GM19468 (cell line): ENCODE data around the gene DNAH12.
"Not testable (repeated sequence)": the region's sequence is repeated elsewhere in the genome, so short reads cannot be mapped to it uniquely, and the experiment has no call there.

Source experiments
- ATAC-seq: cut with Tn5 transposase; IDR thresholded peaks from one replicate; pipeline ENCODE4 v1.9.1; 2021; ENCODE audit warnings: mild to moderate bottlenecking, moderate library complexity, moderate number of reproducible peaks; ENCODE audit not compliant: unreplicated experiment; ENCODE audit errors: extremely low read depth

DNAH12 gene

GRCh38 chr3:57420001-57420400 lies 124.1 kb downstream of the DNAH12 start:
- ATAC-seq = no peak

- no peak for ATAC-seq
These were observed 132.4 kb downstream of the DNAH12 start for GRCh38 chr3:57411715-57412114.

- ATAC-seq = no peak
These were observed 134.7 kb downstream of the DNAH12 start for GRCh38 chr3:57409471-57409870.

- no peak for ATAC-seq
These were observed 141.5 kb downstream of the DNAH12 start for GRCh38 chr3:57402675-57403074.

DNA sequence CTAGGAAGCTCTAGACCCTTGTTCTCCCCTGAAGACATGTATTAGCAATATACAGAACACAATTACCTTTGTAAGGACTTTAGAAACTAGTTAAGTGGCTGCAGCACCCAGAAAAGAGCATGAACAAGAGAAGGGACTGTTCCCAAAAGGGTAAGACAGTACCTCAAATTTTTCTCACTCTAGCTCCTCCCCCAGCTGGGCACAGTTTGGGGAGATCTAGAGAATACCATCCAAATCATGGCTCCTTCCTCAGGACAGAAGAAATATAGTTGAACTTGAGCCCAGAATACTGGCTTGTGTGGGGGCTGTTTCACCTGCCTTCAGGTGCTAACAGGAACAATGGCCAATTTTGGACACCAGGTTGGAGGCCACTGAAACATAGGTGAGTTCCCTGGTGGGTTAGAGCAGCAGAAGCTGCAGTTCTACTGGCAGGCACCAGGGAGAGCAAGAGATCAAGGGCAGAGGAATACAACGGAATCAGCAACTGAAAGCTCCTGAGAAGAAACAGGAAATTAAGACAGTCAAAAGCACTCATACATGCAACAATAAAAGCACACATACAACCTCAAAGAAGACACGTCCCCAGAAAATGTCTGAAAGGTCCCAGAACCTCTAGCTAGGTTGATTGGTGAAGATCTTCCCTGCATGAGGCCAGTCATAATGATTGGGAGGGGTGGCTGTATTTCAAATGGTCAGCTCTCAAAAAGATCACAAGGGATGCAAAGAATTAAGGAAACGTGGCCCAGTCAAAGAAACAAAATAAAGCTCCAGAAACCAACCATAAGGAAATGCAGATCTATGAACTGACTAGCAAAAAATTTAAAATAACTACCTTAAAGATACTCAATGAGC lies 146.7 kb downstream of the DNAH12 start:
- peak; percentile 83 for ATAC-seq

- no peak for ATAC-seq
These were observed 150.2 kb downstream of the DNAH12 start for GRCh38 chr3:57393977-57394376.

DNA sequence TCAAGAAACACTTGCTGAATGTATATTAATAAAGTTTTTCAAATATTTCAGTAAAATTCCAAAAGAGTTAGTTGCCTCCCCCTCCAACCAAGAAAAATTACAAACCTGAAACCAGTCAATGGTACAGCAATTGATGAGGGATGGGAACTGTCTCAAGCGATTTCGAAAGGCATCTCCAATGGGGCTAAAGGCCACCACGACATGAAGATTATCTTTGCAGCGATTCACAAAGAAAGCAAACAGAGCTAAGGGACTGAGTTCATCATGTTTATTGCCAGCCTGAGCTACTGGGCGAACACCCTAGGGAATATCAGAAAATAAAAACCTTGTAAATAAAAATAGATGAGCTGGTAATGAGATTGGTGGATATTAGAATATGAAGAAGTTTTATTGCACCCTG lies 152.4 kb downstream of the DNAH12 start:
- no peak for ATAC-seq

DNA sequence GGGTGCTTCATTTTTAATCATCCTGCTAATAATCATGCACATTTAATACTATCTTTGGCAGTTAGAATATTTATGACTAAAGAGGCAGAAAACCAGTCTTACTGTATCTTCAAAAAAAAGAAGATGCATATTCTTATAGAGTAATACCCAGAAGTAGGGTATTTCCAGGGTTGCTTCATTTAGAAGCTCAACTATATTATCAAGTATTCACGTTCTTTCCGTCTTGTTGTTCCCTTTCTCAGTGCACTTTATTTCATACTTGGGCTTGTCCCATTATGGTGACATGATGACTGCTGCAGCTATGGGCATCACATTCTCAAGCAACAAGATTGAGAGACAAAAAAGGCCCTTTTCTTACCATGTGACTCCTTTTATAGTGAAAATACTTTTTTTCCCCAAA lies 154.9 kb downstream of the DNAH12 start:
- ATAC-seq = no peak

DNA sequence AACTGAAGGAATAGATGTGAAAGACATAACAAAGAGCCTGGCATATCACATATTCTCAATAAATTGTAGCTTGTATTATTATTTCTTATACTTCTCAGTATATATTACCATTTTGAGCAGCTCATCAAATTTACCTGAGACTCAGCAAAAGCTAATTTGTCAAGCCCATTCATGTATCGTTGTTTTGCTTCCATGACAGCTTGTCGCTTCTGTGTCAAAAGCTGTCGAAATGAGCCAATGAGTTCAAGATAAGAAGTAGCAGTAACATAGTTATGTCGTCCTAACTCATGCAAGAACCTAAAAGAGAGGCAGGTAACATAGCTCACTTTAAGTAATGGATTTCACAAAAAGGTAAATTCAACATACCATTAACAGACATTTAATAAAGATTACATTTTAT lies 157.8 kb downstream of the DNAH12 start:
- no peak for ATAC-seq

DNA sequence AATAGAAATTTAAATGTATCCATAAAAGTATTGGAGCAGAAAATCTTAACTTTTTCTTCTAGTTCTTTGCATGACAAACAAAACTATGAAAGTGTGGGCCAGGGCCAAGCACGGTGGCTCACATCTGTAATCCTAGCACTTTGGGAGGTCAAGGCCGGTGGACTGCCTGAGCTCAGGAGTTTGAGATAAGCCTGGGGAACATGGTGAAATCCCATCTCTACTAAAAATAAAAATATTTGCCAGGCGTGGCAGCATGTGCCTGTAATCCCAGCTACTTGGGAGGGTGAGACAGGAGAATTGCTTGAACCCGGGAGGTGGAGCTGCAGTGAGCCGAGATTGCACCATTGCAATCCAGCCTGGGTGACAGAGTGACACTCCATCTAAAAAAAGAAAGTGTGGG lies 158.6 kb downstream of the DNAH12 start:
- no peak for ATAC-seq

DNA sequence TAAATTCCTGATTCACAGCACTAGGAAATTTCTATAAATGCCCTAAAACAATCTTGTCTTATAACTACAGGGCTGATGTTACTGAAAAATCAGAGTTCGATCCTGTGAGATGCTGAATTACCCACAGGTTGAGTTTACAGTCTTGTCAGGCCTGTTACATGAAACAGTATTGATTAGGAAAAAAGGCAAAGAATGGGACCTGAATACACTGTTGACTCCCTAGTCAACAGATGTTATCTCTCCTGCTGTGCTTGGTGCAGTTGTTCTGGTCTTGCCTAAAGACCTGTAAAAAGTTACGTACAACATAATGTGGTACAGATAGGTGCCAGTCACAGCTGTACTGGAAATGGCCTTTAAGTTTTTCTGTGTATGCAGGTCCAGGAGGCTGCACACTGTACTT lies 160.3 kb downstream of the DNAH12 start:
- no peak for ATAC-seq

DNA sequence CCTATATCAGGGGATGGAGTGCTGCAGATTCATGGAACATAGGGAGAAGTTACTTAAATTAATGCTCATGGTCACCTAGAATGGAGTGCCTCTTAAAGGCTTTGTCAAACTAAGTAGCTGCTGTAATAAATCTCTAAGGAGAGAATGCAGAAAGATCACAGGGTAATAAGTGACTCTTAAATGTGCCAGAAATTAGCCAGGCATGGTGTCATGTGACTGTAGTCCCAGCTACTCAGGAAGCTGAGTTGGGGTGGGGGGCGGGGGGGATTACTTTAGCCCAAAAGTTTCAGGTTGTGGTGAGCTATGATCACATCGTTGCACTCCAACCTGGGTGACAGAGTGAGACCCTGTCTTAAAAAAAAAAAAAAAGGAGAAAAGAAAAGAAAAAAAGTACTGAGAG lies 160.7 kb downstream of the DNAH12 start:
- ATAC-seq = no peak

DNA sequence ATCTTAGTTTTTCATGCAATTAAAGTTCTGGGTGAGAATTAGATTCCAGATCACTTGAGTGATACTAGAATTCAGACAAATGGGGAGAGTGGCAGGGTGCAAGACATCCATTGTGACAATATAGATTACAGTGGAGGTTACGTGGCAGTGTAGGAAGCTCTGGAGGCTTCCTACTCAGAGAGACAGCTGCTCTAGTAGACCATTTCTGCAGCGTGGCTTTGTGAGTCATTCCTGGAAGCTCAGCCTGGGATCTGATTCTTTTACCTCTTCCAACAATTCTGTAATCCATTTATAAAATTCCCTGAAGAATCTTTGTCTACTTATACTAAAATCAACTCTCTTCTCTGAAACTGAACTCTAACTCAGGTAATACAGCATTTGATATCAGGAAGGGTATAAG lies 161.2 kb downstream of the DNAH12 start:
- no peak for ATAC-seq

- no peak for ATAC-seq
These were observed 173.8 kb downstream of the DNAH12 start for GRCh38 chr3:57370341-57370740.

DNA sequence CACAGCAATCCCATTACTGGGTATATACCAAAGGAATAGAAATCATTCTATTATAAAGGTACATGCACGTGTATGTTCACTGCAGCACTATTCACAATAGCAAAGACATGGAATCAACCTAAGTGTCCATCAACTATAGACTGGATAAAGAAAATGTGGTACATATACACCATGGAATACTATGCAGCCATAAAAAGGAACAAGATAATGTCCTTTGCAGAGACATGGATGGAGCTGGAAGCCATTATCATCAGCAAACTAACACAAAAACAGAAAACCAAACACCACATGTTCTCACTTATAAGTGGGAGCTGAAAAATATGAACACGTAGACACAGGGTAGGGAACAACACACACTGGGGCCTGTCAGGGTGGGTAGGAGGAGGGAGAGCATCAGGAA lies 179.1 kb downstream of the DNAH12 start:
- ATAC-seq = not testable (repeated sequence)

DNA sequence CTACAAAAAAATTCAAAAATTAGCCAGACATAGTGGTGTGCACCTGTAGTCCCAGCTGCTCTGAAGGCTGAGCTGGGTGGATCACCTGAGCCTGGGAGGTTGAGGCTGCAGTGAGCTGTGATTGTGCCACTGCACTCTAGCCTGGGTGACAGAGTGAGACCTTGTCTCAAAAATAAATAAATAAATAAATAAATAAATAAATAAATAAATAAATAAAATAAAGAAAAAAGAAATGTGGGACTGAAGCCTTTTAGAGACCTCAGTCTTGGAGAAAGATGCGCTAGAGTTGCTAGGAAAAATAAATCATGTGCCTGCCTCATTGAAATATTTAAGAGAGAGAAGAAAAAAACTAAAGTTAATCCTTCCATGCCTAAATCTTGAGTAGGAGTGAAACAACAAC lies 187.9 kb downstream of the DNAH12 start:
- ATAC-seq = not testable (repeated sequence)

GRCh38 chr3:57354768-57355167 lies 189.4 kb downstream of the DNAH12 start:
- ATAC-seq = no peak

GRCh38 chr3:57350271-57350670 lies 193.9 kb downstream of the DNAH12 start:
- ATAC-seq = no peak

DNA sequence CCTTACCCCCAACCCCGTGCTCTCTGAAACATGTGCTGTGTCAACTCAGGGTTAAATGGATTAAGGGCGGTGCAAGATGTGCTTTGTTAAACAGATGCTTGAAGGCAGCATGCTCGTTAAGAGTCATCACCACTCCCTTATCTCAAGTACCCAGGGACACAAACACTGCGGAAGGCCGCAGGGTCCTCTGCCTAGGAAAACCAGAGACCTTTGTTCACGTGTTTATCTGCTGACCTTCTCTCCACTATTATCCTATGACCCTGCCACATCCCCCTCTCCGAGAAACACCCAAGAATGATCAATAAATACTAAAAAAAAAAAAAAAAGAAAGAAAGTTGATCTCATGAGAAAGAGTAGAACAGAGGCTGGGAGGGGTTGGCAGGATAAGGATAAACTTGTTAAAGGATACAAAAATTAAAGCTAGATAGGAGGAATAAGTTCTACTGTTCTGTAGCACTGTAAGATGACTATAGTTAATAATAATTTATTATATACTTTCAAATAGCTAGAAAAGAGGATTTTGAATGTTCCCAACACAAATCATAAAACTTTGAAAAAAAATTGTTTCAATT lies 205.0 kb downstream of the DNAH12 start:
- not testable (repeated sequence) for ATAC-seq

- not testable (repeated sequence) for ATAC-seq
These were observed 205.7 kb downstream of the DNAH12 start for GRCh38 chr3:57338272-57339070.

DNA sequence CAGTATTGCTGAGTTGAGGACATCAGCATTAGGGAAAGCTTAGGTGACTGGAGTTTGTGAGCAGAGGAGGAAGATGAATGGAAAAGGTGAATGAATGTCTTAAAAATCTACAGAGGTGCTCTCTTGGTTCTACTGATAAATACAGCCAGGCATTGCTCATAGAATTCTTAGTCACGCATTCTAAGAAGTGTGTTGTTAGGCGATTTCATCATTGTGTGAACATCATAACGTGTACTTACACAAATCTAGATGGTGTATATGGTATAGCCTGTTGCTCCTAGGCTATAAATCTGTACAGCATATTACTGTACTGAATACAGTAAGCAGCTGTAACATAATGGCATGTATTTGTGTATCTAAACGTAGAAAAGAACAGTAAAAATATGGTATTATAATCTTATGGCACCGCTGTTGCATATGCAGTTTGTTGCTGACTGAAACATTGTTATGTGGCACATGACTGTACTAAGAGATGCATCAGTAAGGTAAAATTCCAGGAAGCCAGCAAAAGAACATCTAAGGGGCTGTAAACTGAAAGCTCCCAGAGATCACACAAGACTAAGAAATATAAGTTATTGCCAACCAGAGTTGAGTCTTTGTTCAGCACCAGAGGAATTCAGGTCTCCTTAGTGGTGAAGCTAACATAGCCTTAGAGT lies 208.7 kb downstream of the DNAH12 start:
- no peak for ATAC-seq
